A549 (cell line): ENCODE measurements around the gene PAK1.

Experiments
- CHD4 ChIP-seq: fragments of 200-600 bp; sonication (generic); IDR thresholded peaks from 2 replicates; pipeline ENCODE4 v1.6.1; 2016; ENCODE audit warnings: antibody characterized with exemption, mild to moderate bottlenecking, borderline replicate concordance
- EP300 ChIP-seq, 2 experiments: fragments of >200 bp; sonication (Bioruptor Twin); formaldehyde crosslinking; IDR thresholded peaks; 2 replicates in 1 of 2; 3 replicates in 1 of 2; pipeline ENCODE4 v1.6.1; 2016 to 2017
- ESRRA ChIP-seq: fragments of 150-350 bp; IDR thresholded peaks from 2 replicates; pipeline ENCODE4 v1.6.1; 2014; ENCODE audit warnings: mild to moderate bottlenecking, low read length, borderline replicate concordance
- JUN ChIP-seq, 2 experiments: fragments of >200 bp; sonication (Bioruptor Twin); formaldehyde crosslinking; IDR thresholded peaks; 2 replicates in 1 of 2; 3 replicates in 1 of 2; pipeline ENCODE4 v1.6.1; 2016 to 2017
- MYC ChIP-seq: IDR thresholded peaks from 2 replicates; pipeline ENCODE4 v1.6.1; 2012; ENCODE audit warnings: mild to moderate bottlenecking, inconsistent platforms, low read length, improper control_type of control experiment, borderline replicate concordance
- POLR2A ChIP-seq: IDR thresholded peaks from 2 replicates; pipeline ENCODE4 v1.6.1; 2012; ENCODE audit warnings: mild to moderate bottlenecking, low read length
- POLR2AphosphoS2 ChIP-seq: conservative IDR thresholded peaks from 2 replicates; pipeline ENCODE4 v1.6.1; 2012; ENCODE audit warnings: low read length, improper control_type of control experiment, inconsistent platforms
- RAD21 ChIP-seq, 2 experiments: fragments of >200 bp in 1 of 2; sonication (Bioruptor Twin) in 1 of 2; formaldehyde crosslinking in 1 of 2; IDR thresholded peaks in 1 of 2; conservative IDR thresholded peaks in 1 of 2; 2 replicates in 1 of 2; 3 replicates in 1 of 2; pipeline ENCODE4 v1.6.1; 2012 to 2018; ENCODE audit warnings: inconsistent platforms in 1 of 2
- TF ChIP-seq, protein P1 (sequence below): fragments of 200-600 bp; sonication (generic); IDR thresholded peaks from 2 replicates; pipeline ENCODE4 v1.6.1; 2016; ENCODE audit warnings: antibody characterized with exemption, mild to moderate bottlenecking, moderate library complexity
- TF ChIP-seq, protein P2 (sequence below): fragments of 450-650 bp; IDR thresholded peaks from 2 replicates; pipeline ENCODE4 v1.6.1; 2014; ENCODE audit warnings: antibody characterized with exemption
- TF ChIP-seq, protein P3 (sequence below): fragments of >200 bp; sonication (Bioruptor Twin); formaldehyde crosslinking; IDR thresholded peaks from 3 replicates; pipeline ENCODE4 v1.5.1; 2016
- TF ChIP-seq, protein P4 (sequence below): fragments of 150-350 bp; IDR thresholded peaks from 2 replicates; pipeline ENCODE4 v1.6.1; 2014; ENCODE audit warnings: low read depth, mild to moderate bottlenecking, low read length
- TF ChIP-seq, protein P5 (sequence below): IDR thresholded peaks from 2 replicates; pipeline ENCODE4 v1.6.1; 2012; ENCODE audit warnings: low read depth, borderline replicate concordance
- TF ChIP-seq, protein P6 (sequence below): IDR thresholded peaks from 2 replicates; pipeline ENCODE4 v1.6.1; 2012

DNA sequence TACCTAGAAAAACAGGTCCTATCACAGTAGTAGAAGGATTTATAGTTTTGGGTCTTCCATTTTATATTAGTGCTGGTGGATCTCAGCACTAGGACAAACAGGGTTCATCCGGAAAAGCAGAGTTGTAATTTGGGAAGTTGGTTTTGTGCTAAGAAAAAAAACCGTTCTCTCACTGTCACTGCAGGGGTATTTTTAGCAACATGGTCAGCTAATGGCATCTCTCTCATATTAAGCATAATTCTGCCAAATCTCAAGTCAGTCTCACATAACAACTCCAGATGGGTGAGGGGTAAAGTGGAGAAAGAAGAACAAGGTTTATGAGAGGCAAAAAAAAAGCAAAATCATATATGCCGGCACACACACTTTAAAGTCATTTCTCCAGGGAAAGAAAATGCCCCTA, 120.8 kb downstream of the PAK1 start:
- TF ChIP-seq, protein P1, sequence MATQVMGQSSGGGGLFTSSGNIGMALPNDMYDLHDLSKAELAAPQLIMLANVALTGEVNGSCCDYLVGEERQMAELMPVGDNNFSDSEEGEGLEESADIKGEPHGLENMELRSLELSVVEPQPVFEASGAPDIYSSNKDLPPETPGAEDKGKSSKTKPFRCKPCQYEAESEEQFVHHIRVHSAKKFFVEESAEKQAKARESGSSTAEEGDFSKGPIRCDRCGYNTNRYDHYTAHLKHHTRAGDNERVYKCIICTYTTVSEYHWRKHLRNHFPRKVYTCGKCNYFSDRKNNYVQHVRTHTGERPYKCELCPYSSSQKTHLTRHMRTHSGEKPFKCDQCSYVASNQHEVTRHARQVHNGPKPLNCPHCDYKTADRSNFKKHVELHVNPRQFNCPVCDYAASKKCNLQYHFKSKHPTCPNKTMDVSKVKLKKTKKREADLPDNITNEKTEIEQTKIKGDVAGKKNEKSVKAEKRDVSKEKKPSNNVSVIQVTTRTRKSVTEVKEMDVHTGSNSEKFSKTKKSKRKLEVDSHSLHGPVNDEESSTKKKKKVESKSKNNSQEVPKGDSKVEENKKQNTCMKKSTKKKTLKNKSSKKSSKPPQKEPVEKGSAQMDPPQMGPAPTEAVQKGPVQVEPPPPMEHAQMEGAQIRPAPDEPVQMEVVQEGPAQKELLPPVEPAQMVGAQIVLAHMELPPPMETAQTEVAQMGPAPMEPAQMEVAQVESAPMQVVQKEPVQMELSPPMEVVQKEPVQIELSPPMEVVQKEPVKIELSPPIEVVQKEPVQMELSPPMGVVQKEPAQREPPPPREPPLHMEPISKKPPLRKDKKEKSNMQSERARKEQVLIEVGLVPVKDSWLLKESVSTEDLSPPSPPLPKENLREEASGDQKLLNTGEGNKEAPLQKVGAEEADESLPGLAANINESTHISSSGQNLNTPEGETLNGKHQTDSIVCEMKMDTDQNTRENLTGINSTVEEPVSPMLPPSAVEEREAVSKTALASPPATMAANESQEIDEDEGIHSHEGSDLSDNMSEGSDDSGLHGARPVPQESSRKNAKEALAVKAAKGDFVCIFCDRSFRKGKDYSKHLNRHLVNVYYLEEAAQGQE, result no peak
- TF ChIP-seq, protein P2, sequence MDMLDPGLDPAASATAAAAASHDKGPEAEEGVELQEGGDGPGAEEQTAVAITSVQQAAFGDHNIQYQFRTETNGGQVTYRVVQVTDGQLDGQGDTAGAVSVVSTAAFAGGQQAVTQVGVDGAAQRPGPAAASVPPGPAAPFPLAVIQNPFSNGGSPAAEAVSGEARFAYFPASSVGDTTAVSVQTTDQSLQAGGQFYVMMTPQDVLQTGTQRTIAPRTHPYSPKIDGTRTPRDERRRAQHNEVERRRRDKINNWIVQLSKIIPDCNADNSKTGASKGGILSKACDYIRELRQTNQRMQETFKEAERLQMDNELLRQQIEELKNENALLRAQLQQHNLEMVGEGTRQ, result no peak
- TF ChIP-seq POLR2A, result no peak
- TF ChIP-seq POLR2AphosphoS2, result no peak
- TF ChIP-seq EP300 (IDR thresholded peaks at IDR 0.05), result no peak
- TF ChIP-seq MYC, result no peak
- TF ChIP-seq, protein P3, sequence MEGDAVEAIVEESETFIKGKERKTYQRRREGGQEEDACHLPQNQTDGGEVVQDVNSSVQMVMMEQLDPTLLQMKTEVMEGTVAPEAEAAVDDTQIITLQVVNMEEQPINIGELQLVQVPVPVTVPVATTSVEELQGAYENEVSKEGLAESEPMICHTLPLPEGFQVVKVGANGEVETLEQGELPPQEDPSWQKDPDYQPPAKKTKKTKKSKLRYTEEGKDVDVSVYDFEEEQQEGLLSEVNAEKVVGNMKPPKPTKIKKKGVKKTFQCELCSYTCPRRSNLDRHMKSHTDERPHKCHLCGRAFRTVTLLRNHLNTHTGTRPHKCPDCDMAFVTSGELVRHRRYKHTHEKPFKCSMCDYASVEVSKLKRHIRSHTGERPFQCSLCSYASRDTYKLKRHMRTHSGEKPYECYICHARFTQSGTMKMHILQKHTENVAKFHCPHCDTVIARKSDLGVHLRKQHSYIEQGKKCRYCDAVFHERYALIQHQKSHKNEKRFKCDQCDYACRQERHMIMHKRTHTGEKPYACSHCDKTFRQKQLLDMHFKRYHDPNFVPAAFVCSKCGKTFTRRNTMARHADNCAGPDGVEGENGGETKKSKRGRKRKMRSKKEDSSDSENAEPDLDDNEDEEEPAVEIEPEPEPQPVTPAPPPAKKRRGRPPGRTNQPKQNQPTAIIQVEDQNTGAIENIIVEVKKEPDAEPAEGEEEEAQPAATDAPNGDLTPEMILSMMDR, result no peak
- TF ChIP-seq CHD4, result no peak
- TF ChIP-seq, protein P4, sequence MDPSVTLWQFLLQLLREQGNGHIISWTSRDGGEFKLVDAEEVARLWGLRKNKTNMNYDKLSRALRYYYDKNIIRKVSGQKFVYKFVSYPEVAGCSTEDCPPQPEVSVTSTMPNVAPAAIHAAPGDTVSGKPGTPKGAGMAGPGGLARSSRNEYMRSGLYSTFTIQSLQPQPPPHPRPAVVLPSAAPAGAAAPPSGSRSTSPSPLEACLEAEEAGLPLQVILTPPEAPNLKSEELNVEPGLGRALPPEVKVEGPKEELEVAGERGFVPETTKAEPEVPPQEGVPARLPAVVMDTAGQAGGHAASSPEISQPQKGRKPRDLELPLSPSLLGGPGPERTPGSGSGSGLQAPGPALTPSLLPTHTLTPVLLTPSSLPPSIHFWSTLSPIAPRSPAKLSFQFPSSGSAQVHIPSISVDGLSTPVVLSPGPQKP, result no peak
- TF ChIP-seq, protein P5, sequence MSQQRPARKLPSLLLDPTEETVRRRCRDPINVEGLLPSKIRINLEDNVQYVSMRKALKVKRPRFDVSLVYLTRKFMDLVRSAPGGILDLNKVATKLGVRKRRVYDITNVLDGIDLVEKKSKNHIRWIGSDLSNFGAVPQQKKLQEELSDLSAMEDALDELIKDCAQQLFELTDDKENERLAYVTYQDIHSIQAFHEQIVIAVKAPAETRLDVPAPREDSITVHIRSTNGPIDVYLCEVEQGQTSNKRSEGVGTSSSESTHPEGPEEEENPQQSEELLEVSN, result no peak
- TF ChIP-seq JUN (IDR thresholded peaks at IDR 0.05), result no peak
- no peak for TF ChIP-seq ESRRA
- no peak for TF ChIP-seq RAD21 (conservative IDR thresholded peaks at IDR 0.05 in 1 of 2, IDR thresholded peaks at IDR 0.05 in 1 of 2)
- TF ChIP-seq, protein P6, sequence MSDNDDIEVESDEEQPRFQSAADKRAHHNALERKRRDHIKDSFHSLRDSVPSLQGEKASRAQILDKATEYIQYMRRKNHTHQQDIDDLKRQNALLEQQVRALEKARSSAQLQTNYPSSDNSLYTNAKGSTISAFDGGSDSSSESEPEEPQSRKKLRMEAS, result no peak
